ENCODE measurements around the gene EFCAB11. TPM values are rescaled to one million over a fixed set of nuclear protein-coding genes. Genes with fewer than 3 reads are reported as not detected.
"Not testable (repeated sequence)": the region's sequence is repeated elsewhere in the genome, so short reads cannot be mapped to it uniquely, and the experiment has no call there.

The EFCAB11 gene
- total RNA-seq, 1 donor from 2014 or later = 9.9 TPM

- H3K9me3 Mint-ChIP-seq = peaks cover 4% of the 10 kb centered on the region
- no peak overlapping the region for H3K27ac Mint-ChIP-seq
- TF ChIP-seq CTCF (IDR thresholded peaks at IDR 0.05; ENCODE audit: unreplicated experiment) = no peak
- H3K4me1 Mint-ChIP-seq = peaks cover 5% of the 10 kb centered on the region
- H3K27me3 Mint-ChIP-seq (ENCODE audit: low read depth) = no peaks in the 10 kb centered on the region
- H3K36me3 Mint-ChIP-seq = no peaks in the 10 kb centered on the region
- no peak overlapping the region for H3K4me3 Mint-ChIP-seq
- DNase-seq (ENCODE audit: low spot score in 2 of 2, unreplicated experiment in 2 of 2) = no peak
Observed at GRCh38 chr14:89884761-89885160, 69.8 kb downstream of the EFCAB11 start.

DNA sequence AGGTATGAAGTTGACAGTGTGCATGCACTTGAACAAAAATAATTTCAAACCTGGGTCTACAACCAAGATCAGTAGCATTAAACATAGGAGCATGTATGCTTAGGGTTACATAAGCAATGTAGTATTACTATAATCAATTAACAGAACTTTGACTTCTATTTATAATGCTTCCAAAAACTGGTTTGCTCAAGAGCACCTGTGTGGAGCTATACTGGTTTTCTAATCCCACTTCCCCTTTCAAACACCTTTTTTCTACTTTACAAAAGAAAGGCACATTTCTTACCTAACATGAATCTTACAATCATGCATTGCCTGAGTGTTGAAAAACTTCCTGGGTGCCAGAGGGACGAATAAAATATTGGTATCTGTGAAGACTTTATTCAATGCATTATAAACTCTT, 72.7 kb downstream of the EFCAB11 start:
- Mint-ChIP-seq H3K27me3 (ENCODE audit: low read depth) (no peaks in the 10 kb centered on the region), H3K9me3 (peaks cover 4% of the 10 kb centered on the region), H3K27ac (no peak overlapping the region), H3K4me3 (no peak overlapping the region), H3K36me3 (no peaks in the 10 kb centered on the region), H3K4me1 (peaks cover 4% of the 10 kb centered on the region)
- no peak for TF ChIP-seq CTCF (IDR thresholded peaks at IDR 0.05; ENCODE audit: unreplicated experiment)
- DNase-seq (ENCODE audit: low spot score in 2 of 2, unreplicated experiment in 2 of 2) = no peak

- not testable (repeated sequence) for H3K27me3 Mint-ChIP-seq (ENCODE audit: low read depth); H3K4me1 Mint-ChIP-seq; H3K27ac Mint-ChIP-seq; DNase-seq (ENCODE audit: low spot score in 2 of 2, unreplicated experiment in 2 of 2); H3K4me3 Mint-ChIP-seq
- H3K36me3 Mint-ChIP-seq = peaks cover 30% of the 10 kb centered on the region
- peaks cover 22% of the 10 kb centered on the region for H3K9me3 Mint-ChIP-seq
Observed at GRCh38 chr14:89874091-89874490, 80.4 kb downstream of the EFCAB11 start.

DNA sequence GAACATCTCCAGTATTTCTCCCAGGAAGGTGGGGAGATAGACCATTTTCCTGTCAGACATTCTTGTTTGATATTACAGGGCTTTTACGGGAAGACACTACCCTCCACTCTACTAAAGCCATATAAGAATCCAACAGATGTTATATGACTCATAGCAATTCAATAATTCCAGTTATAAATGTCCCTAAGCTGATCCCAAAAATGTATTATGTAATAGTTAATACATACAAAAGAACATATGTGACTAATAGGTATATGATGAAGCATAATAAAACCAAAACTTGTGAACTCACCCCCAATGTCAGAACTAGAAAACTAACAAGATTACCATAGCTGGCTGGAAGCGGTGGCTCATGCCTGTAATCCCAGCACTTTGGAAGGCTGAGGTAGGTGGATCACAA, 84.2 kb downstream of the EFCAB11 start:
- no peak for TF ChIP-seq CTCF (IDR thresholded peaks at IDR 0.05; ENCODE audit: unreplicated experiment)
- peaks cover 26% of the 10 kb centered on the region for H3K9me3 Mint-ChIP-seq
- peaks cover 26% of the 10 kb centered on the region for H3K36me3 Mint-ChIP-seq
- H3K27ac Mint-ChIP-seq = no peak overlapping the region
- H3K4me3 Mint-ChIP-seq = no peak overlapping the region
- DNase-seq (ENCODE audit: low spot score in 2 of 2, unreplicated experiment in 2 of 2) = no peak
- H3K27me3 Mint-ChIP-seq (ENCODE audit: low read depth) = no peaks in the 10 kb centered on the region
- peaks cover 4% of the 10 kb centered on the region for H3K4me1 Mint-ChIP-seq

GRCh38 chr14:89869606-89870005, 84.9 kb downstream of the EFCAB11 start:
- no peak overlapping the region for H3K4me3 Mint-ChIP-seq
- H3K27me3 Mint-ChIP-seq (ENCODE audit: low read depth) = no peaks in the 10 kb centered on the region
- no peak for DNase-seq (ENCODE audit: low spot score in 2 of 2, unreplicated experiment in 2 of 2)
- H3K36me3 Mint-ChIP-seq = peaks cover 23% of the 10 kb centered on the region
- H3K4me1 Mint-ChIP-seq = peaks cover 4% of the 10 kb centered on the region
- no peak for TF ChIP-seq CTCF (IDR thresholded peaks at IDR 0.05; ENCODE audit: unreplicated experiment)
- H3K9me3 Mint-ChIP-seq = peaks cover 20% of the 10 kb centered on the region
- no peak overlapping the region for H3K27ac Mint-ChIP-seq

GRCh38 chr14:89866458-89866857, 88.1 kb downstream of the EFCAB11 start:
- peaks cover 5% of the 10 kb centered on the region for H3K36me3 Mint-ChIP-seq
- DNase-seq (ENCODE audit: low spot score in 2 of 2, unreplicated experiment in 2 of 2) = no peak
- peaks cover 10% of the 10 kb centered on the region for H3K9me3 Mint-ChIP-seq
- H3K4me1 Mint-ChIP-seq = peaks cover 6% of the 10 kb centered on the region
- TF ChIP-seq CTCF (IDR thresholded peaks at IDR 0.05; ENCODE audit: unreplicated experiment) = no peak
- no peaks in the 10 kb centered on the region for H3K27me3 Mint-ChIP-seq (ENCODE audit: low read depth)
- H3K27ac Mint-ChIP-seq = no peak overlapping the region
- no peak overlapping the region for H3K4me3 Mint-ChIP-seq
